Measurements from ENCODE around the gene NLRP6.
"Not testable (repeated sequence)": the region's sequence is repeated elsewhere in the genome, so short reads cannot be mapped to it uniquely, and the experiment has no call there.

The NLRP6 gene

DNA sequence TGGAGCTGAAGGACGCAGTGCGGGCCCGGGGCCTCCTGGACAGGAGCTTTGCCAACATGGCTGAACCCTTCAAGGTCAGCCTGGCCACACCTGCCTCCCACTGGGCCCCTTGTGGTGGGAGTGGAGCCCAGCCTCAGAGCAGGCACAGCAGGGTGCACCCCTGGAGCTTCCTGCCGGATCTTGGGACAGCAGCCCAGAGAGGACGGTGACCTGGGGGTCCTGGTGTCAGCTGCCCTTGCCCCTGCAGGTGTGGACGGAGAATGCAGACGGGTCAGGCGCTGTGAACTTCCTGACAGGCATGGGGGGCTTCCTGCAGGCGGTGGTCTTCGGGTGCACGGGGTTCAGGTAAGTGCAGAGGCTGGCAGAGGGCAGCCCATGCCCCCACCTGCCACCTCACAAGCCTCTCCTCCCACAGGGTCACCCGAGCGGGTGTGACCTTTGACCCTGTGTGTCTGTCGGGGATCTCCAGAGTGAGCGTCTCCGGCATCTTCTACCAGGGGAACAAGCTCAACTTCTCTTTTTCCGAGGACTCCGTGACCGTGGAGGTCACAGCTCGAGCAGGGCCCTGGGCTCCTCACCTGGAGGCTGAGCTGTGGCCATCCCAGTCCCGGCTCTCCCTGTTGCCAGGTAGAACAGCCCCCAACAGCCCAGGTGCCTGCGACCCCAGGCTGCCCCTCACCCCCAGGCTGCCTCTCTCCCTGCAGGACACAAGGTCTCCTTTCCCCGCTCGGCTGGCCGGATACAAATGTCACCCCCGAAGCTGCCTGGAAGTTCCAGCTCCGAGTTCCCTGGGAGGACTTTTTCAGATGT, 15.8 kb downstream of the NLRP6 start:
- no peak for DNase-seq (ENCODE audit: low read depth in 2 of 2)

DNA sequence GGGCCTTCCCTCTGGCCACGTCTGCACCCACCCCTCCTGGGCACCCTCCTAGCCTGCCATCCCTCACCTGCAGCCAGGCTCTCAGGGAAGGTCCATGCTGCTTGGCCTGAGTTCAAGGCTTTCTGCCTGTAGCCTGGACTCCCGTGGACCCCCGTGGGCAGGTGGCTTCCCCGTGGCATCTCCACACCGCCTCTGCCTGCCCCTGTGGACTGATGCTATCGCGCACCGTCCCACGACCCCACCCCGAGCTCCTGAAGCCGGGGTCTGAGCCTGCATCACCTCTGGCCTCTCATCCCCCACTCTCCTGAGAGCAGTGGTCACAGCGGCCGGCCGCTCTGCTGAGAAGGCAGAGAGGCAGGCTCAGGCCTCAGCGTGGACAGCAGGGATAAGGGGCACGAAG, 16.6 kb downstream of the NLRP6 start:
- DNase-seq (ENCODE audit: low read depth in 2 of 2) = no peak

DNA sequence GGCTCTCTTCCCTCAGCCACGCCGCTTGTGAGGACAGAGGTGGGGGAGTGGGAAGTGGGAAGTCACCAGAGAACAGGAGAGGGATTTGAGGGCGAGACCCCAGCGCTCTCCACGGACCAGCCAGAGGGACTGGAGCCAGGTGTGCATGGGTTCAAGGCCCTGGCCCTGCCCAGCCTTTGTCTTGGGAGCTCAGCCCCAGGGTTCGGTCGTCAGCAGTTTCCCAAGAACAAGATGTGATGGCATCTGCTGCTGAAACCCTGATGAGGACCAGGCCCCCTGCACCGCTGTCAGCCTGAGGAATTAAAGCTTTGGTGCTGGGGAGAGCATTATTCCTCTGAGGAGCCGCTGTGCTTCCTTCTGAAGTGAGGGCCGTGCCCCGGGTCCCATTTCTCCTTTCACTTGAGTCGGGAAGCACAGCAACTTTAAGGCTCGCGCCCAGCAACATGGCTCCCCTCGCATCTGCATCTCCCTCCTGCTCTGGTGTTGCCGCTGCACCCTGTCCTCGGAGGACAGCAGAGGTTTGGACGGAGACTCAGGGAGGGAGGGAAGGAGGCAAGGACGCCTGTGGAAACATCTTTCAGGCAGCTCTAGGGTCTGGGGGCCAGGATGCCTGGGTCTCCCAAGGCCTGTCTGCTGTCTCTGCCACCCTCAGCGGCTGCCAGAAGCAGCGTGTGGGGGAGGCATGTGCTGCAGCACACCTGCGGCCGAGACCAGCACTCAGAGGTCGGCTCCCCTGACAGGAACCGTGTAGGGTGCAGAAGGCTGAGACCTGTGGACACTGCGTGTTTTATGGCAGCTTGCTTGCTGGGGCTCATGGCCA, 17.4 kb downstream of the NLRP6 start:
- no peak for DNase-seq (ENCODE audit: low read depth in 2 of 2)

DNA sequence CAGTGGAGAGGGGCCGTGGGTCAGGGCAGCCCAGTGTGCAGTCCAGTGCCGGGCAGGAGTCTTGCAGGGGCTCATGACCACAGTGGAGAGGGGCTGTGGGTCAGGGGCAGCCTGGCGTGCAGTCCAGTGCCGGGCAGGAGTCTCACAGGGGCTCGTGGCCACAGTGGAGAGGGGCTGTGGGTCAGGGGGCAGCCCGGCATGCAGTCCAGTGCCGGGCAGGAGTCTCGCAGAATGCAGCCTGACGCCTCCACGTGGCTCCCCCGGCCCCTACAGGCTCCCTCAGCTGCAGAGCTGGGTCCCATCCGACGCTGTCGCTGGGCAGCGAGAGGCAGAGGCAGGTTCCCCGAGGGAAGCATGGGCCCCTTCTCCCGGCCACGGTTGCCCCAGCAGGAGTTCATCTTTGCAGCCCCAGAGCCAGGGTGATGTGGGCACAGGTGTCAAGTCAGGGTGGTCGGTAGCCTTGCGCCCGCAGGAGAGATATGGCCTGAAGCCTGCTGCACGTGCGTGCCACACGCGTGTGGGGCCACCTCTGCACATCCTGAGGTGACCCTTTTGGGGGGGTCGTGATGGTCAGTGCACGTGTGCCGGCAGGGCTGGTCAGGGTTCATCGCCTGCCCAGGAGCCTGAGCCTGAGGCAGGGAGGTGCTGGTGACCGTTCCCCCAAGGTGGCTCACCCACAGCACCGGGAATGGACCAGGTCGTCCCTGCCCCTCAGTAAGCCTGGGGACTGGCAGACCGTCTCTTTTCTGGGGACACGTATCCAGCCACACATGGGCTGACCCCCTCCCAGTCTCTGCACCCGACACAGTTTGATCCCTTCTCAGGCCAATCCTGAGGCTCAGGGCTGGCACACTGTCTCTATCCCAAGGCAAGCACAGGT, 18.2 kb downstream of the NLRP6 start:
- no peak for DNase-seq (ENCODE audit: low read depth in 2 of 2)

DNA sequence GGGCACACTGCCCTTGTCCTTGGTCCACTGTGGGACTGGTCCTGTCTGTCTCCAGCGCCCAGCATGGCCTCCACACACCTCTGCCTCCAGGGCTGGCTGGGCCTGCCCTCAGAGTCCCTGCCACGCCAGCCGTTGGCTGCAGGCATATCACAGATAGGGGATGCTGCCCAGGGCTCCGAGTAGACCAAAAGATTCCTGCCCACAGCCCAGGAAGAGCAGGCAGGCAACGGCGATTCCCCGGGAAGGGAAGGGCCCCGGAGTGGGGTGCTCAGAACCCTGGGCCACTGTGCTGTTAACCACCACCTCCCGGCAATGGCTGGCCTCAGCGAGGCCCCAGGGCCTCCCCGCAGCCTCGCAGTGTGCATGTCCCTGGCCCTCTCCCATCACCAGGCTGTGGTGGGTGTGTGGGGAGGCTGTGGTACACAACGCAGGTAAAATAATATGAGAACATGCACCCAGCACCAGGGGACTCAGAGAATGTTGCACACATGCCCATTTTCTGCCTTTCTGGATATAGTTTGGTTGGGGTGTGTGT, 18.9 kb downstream of the NLRP6 start:
- no peak for DNase-seq (ENCODE audit: low read depth in 2 of 2)

DNA sequence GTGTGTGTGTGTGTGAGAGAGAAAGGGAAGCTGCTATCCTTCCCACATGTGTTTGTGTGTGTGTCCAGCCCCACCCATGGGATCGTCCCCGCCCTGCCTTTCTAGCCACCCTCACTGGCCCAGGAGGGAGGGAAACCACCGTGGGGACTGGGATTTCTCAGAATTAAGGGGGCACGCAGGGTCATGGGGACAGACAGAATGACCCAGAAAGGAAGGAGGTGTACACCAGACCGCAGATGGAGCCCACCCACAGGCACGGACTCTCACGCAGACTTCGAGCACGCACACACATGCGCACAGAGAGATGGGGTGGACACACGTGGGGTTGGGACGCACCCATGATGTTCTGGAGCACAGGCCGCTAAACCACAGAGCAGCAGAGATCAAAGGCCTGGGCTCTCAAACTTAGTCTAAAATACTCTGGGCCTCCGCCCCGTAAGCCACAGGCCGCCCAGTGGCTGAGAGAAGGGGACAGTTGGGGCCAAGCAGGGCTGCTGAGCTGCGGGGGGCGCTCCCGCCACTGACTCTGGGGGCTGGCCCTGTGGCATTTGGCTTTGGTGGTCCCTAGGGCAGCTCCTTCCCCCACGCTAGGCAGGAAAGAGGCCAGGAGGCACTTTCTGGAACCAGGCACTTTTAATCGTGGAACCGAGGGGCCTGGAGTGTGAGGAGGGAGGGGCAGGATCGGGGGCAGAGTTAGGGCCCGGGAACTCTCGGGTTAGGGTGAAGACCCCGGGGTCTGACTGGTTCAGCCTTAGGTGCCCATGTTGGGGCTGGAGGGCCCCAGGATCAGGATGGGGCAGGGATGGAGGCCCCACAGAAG, 19.6 kb downstream of the NLRP6 start:
- DNase-seq (ENCODE audit: low read depth in 2 of 2) = no peak

DNA sequence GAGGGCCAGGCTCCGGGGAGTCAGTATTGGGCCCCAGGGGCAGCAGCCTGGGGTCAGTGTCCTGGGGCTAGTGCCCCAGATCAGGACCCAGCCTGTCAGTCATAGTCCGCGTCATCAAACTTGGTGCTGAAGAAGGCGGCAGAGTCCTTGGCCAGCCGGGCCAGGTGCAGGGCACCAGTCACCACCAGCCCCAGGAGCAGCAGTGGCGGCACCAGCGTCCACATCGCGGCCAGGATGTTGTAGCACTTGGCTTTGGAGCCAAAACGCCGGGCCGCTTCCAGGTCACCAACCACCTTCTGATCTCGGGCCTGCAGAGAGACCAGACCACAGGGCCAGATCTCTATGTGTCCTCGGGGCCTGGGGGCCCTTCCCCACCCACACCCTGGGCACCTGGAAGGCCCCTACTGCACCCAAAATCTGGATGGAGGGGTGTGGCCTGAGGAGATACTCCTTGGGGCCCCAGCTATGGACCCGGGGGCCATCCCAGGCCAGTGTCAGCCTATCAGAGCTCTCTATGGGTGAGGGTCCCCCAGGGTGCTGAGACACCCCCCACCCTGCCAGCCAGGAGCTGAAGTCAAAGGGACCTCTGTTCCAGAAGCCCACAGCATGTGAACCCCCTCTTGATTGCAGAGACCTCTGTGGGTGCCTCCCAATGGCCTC, 20.3 kb downstream of the NLRP6 start:
- no peak for DNase-seq (ENCODE audit: low read depth in 2 of 2)

DNA sequence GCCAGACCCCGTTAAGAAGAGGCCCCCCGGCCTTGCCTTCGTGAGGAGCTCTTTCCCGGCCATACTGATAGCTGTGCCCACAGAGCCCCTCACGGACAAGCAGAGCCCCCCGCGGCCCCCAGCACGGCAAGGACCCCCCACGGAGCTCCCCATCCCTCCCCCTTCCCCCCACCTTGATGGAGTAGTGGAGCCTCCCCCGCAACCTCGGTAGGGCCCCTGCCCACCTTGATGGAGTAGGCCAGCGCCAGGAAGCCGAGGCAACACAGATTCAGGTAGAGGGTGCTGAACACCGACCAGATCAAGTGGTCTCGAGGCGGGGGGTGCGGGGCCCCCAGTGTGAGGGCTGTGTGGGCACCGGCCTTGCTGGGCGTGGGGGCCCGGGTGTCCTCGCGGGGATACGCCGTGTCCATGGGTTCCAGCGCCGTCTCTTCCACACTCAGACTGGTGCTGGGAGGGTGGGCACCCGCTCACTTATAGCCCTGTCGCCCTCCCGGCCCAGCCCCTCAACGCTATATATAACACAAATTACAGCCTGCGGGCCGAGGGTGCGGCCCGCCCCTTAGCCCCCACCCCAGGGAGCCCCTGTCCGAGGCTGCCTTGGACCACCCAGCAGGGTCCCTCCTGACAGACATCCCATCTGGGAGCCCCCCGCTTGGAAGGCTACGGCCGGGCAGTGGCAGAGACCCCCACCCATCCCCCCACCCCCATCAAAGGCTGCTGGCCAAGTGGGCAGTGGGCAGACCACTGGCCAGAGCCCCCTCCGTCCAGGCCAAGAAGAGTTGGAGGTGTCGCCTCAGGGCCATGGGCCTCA, 21.1 kb downstream of the NLRP6 start, which contains the start of gene IFITM5:
Gene IFITM5, minus strand, starts transcription at position 446 of the 811 bp plus-strand sequence. Its CDS starts 36 bp downstream, at position 410.
- no peak for DNase-seq (ENCODE audit: low read depth in 2 of 2)

DNA sequence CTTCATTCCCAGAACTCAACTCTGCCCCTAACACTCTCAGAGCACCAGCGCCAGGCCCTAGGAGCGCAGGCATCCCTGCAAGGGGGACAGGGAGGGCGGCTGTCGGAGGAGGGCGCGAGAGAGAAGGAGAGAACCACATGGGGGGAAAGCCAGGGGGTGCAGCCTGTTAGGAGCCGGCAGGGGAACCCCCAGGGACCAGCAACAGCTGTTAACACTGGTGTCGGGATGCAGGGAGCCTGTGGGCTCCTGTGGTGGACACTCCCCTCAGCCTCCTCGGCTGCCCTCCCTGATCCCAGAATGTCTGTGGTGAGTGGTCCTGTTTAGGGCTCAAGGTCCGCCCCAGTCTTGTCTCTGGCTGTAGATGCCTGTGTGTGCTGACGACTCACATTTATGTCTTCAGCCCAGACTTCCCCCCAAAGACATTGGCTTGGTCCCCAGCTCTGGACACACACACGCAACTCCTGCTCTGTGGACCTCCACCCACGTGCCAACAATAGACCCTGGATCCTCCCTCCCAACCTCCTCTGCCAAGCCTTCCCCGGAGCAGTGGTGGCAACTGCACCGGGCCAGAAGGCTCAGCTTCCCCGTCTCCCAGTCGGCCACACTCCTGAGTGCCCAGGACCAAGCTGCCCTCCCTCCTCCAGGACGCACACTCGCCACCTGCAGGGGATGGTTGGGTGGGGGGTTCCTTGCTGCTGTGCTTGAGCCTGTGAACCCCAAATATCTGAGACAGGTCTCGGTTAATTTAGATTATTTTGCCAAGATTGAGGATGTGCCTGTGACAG, 21.9 kb downstream of the NLRP6 start:
- DNase-seq (ENCODE audit: low read depth in 2 of 2) = no peak

DNA sequence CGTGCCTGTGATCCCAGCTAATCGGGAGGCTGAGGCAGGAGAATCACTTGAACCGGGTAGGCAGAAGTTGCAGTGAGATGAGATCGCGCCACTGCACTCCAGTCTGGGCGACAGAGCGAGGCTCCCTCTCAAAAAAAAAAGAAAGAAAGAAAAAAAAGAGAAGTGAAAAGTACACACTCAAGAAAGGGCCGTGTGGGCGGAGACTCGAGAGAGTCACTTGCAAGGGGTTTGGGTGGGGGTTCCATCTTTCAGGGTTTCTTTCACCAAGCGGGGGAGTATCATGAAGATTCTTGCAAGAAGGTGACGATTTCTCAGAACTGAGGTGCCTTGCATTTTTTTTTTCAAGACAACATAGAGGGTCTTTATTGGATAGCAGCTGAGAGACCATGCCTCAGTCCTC, 25.2 kb downstream of the NLRP6 start:
- no peak for DNase-seq (ENCODE audit: low read depth in 2 of 2)

DNA sequence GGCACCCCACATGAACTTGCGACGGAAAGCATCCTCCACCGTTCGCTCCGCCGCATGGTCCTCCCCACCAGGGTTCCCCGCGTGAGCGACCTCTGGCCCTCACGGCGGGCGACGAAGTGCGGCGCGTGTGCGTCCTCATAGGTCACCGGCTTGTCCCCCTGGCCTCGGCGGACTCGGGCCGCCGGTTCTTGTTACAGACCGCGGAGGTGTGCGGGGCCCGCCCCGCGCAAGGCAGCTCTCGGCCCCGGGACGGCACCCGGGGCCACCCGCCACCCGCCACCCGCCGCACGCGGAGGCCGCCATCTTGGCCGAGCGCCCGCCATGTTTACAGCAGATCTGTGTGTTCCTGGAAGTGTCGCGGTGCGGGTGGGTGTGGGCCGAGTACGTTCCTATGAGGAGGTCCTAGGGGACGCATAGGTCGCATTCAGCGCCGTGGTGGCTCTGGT, 25.9 kb downstream of the NLRP6 start:
- no peak for DNase-seq (ENCODE audit: low read depth in 2 of 2)

DNA sequence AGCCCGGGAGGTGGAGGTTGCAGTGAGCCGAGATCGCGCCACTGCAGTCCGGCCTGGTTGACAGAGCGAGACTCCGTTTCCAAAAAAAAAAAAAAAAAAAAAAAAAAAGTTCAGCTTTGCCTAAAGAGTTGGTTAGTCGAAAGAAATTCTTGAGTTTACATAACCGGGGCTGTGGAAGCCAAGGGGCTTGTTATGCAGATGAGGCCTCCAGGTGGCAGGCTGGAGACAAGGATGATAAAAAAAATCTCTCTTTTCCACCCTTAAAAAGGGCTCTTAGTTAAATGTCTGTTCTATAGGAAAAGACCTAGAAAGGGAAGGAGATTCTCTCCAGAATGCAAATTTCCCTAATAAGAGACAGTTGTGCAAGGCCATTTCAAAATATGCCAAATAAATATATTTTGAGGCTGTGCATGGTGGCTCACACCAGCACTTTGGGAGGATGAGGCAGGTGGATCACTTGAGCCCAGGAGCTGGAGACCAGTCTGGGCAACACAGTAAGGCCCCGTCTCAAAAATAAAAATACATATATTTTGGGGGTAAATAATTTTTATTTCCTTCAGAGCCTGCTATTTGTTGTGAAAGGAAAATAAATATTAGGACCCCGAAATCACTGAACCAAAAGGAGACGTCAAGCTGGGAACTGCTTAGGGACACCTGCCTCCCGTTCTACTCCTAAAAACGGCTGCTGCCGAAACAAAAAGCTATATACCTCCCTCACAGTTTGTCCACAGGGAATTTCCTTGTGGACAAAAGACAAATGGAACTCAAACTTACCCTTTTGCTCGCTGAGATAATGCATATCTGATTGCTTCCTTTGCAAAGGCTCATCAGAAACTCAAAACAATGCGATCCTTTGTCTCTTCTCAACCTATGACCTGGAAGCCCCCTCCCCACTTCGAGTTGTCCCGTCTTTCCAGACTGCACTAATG, 27.0 kb downstream of the NLRP6 start:
- no peak for DNase-seq (ENCODE audit: low read depth in 2 of 2)

DNA sequence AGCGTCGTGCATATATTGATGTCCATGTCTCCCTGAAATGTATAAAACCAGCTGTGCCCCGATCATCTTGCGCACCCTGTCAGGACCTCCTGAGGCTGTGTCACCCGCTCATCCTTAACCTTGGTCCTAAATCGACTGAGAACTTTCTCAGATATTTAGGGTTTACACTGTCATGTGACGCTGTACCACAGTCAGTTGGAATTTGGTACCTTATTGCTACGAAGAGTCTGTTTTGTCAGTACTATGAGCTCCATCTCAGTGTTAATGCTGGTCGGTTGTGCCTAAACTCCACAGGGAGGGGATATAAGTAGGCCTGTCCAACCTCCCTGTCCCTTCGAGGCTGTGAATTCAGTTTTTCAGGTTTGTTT, 27.6 kb downstream of the NLRP6 start:
- no peak for DNase-seq (ENCODE audit: low read depth in 2 of 2)

DNA sequence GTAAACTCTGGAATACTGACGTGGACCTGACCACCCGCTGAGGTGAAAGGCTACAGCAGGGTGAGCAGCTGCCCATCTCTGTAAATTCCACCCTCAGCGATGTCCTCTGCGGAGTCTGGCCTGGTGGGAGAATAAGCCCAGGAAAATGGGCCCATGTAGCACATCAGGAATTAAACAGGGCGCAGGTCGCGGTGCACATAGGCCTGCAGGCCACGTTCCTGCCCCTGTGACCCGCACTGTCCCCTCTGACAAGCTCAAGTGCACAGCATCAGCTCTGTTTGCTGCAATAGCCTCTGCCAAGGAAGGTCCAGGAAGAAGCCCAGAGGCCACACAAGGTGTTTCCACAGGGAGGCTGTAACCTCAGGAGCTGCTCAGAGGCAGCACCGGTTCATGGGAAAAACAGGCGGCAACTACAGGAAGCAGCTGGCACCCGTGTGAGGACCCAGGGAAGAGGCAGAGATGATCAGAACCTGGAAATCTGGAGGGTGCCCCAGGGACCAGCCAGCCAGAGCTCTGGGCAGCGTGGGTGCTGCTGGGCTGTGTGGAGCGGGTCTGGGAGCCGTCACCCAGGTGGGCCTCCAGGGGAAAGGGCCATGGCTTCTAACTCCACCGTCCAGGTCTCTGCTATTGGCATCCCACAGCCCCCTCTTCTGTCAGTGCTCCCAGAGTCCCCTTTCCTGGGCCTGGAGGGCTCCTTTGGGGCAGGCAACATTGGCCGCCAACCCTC, 28.6 kb downstream of the NLRP6 start:
- DNase-seq (ENCODE audit: low read depth in 2 of 2) = no peak

DNA sequence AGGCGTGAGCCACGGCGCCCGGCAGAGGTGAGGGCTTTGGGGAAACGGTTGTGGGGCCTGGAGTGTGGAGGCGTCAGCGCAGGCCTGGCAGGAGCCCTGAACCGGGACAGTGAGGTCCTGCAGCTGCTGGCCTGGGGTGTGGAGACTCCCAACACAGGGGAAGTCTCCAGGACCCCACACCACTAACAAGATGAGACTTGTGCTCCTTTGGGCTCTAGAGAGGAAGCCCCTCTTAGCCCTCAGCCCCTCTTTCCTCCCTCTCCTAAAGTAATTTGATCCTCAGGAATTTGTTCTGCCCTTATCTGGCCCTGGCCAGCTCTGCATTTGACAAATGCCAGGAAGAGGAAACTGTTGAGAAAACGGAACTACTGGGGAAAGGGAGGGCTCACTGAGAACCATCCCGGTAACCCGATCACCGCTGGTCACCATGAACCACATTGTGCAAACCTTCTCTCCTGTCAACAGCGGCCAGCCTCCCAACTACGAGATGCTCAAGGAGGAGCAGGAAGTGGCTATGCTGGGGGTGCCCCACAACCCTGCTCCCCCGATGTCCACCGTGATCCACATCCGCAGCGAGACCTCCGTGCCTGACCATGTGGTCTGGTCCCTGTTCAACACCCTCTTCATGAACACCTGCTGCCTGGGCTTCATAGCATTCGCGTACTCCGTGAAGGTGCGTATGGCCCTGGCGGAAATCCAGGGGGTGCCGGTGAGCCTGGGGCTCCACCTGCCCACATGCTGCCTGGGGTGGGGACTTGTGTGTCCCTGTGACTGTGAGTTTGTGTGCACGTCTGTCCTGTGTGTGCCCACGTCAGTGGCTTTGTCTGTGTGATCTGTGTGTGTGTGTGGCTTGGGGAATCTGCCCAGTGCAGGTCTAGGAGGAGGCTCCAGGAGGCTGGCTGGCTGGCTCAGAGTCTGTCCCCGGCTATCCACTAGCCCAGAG, 29.8 kb downstream of the NLRP6 start, which contains the start of gene IFITM2:
Gene IFITM2, plus strand, starts transcription at position 51 of the 943 bp plus-strand sequence. Its CDS starts 377 bp downstream, at position 428.
- not testable (repeated sequence) for DNase-seq (ENCODE audit: low read depth in 2 of 2)

All from stimulated activated CD4-positive, alpha-beta T cell treated with anti-CD3 and anti-CD28 coated beads, Interleukin-1b, Interleukin-23, amount 100 ng/mL, for 4 hours (primary cell).